Measurements from ENCODE around the gene SETBP1. TPM values are rescaled to one million over a fixed set of nuclear protein-coding genes. Genes with fewer than 3 reads are reported as not detected.

SETBP1 gene
- total RNA-seq, 1 experiment from 2014 or later, result 9.6 TPM

GRCh38 chr18:45066210-45066609, 385.5 kb downstream of the SETBP1 start:
- no peak for DNase-seq (ENCODE audit: low spot score)
- H3K36me3 Mint-ChIP-seq, result no peaks in the 10 kb centered on the region
- H3K4me1 Mint-ChIP-seq, result no peaks in the 10 kb centered on the region
- H3K27ac Mint-ChIP-seq, result no peak overlapping the region
- no peaks in the 10 kb centered on the region; the same call in 1 of the 2 replicates for H3K27me3 Mint-ChIP-seq (ENCODE audit: low read depth)
- no peak for ATAC-seq
- TF ChIP-seq ZNF317 (CRISPR knock-in tag; IDR thresholded peaks at IDR 0.05; ENCODE audit: borderline replicate concordance, low read depth), result no peak
- TF ChIP-seq AR (CRISPR knock-in tag; IDR thresholded peaks at IDR 0.05), result no peak
- no peak for TF ChIP-seq ZSCAN18 (CRISPR knock-in tag; IDR thresholded peaks at IDR 0.05)
- TF ChIP-seq RORB (CRISPR knock-in tag; IDR thresholded peaks at IDR 0.05), result no peak
- TF ChIP-seq ATF2 (CRISPR knock-in tag; IDR thresholded peaks at IDR 0.05; ENCODE audit: borderline replicate concordance, low read depth), result no peak
- no peak for TF ChIP-seq TEAD1 (CRISPR knock-in tag; IDR thresholded peaks at IDR 0.05)
- no peak for TF ChIP-seq SP1 (CRISPR knock-in tag; conservative IDR thresholded peaks at IDR 0.05)
- no peak for TF ChIP-seq ZBTB21 (CRISPR knock-in tag; IDR thresholded peaks at IDR 0.05; ENCODE audit: borderline replicate concordance)
- no peak for TF ChIP-seq ZMAT4 (CRISPR knock-in tag; IDR thresholded peaks at IDR 0.05)
- TF ChIP-seq SOX15 (CRISPR knock-in tag; IDR thresholded peaks at IDR 0.05), result no peak
- TF ChIP-seq OVOL2 (CRISPR knock-in tag; IDR thresholded peaks at IDR 0.05; ENCODE audit: borderline replicate concordance), result no peak
- no peak for TF ChIP-seq NFATC4 (CRISPR knock-in tag; IDR thresholded peaks at IDR 0.05)
- TF ChIP-seq E2F4 (CRISPR knock-in tag; IDR thresholded peaks at IDR 0.05; ENCODE audit: borderline replicate concordance, low read depth), result no peak
- TF ChIP-seq E2F5 (CRISPR knock-in tag; IDR thresholded peaks at IDR 0.05), result no peak
- no peak for TF ChIP-seq PRDM15 (CRISPR knock-in tag; IDR thresholded peaks at IDR 0.05)
- H3K9me3 Mint-ChIP-seq, result no peaks in the 10 kb centered on the region
- no peak overlapping the region for H3K4me3 Mint-ChIP-seq
- ChIA-PET CTCF (interaction anchor here (0.7 kb wide), 1 partner anchor 147 kb away, joined by 3 read pairs; no protein-coding TSS in a partner anchor), POLR2A (no interaction called here)
